LHCN-M2 (cell line): Measurements from ENCODE around the gene CCL3. TPM values are rescaled to one million over a fixed set of nuclear protein-coding genes. Genes with fewer than 3 reads are reported as not detected.
A peak's percentile ranks its signal among the peaks of the same experiment; 100 is the strongest.
"Not testable (repeated sequence)": the region's sequence is repeated elsewhere in the genome, so short reads cannot be mapped to it uniquely, and the experiment has no call there.

Experiments used
- DNase-seq: peaks from one replicate; pipeline ENCODE4 v3.0.0-alpha.2; 2012; ENCODE audit warnings: low read depth
- total RNA-seq: library from RNA; depleted of rRNA; stranded (reverse); fragments of >200 nt; gene quantifications from 2 replicates; pipeline ENCODE4 v1.2.3, GENCODE V29; 2014

The CCL3 gene
- total RNA-seq, 1 experiment from 2014 or later, result not detected

GRCh38 chr17:36086791-36087190 is 3.2 kb downstream of the CCL3 start:
- no peak for DNase-seq

DNA sequence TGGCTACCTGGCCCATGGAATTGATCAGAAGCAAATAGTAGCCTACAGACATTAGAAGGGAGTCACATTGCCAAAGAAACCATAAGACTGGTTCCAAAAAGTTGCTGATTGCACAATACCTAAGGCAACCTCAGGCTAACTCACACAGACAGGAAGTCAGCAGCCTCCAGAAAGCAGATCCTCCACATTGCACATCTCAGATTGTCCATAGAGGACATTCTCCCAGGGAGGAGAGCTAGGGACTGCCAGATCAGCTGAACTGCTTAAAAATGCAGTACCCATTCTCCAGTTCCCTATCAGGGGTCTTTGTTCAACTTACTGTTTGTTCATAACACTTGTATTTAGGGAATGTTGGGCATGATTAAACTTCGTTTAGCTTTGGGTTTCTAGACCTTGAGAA is 4.2 kb downstream of the CCL3 start:
- no peak for DNase-seq

DNA sequence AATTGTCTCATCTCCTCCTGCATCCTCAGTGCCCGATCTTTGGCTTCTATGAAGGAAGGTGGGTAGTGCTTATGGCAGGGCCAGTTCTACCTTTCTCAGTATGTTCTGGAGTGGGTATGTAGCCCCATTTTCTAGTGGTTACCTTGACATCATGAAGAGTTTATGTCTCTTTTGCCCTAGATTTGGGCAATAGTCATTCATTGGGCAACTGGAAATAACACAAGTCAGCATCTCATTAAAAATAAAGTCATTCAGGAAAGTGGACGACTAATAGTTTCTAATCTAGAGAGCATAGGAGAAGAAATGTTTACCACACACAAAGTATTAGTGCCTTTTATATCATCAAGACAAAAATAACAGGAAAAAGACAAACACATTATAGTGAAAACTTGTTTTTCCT is 6.3 kb downstream of the CCL3 start:
- not testable (repeated sequence) for DNase-seq

- DNase-seq, result peak; percentile 10
Measured at GRCh38 chr17:36082482-36083120, 7.3 kb downstream of the CCL3 start.

DNA sequence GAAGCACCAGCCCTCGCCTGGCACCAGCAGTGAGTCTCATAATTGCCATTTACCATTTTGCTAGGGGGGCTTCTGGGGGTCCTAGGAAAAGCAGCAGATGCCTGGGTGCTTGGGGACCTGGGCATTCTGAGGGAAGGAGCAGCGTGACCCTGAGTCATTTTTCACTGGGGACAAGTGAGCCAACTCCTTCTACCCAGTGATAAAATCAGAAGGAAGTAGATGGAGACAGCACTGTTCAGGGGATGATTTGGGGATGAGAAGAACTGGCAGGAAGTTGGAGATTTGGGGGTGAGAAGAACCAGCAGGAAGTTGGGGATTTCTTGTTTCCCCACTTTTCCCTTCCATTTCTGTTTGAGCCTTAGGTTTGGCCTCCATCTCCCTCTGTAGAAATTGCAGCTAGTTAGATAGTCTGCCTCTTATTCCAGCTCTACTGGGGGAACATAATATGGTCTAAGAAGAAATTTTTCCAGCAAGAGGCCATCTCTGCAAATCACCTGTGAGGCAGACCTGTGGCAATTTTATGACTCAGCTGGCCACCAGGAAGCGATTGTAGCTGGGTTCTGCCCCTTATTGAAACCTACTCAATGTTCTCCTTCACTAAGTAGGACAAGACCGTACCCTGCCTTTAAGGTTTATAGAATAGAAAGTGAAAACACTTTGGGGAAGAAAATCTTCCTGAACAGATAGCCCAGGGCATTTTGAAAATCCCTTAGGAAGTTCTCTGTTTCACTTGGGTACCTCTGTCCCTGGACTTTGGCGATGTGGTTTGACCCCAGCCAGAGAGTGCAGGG is 8.1 kb downstream of the CCL3 start:
- not testable (repeated sequence) for DNase-seq

DNA sequence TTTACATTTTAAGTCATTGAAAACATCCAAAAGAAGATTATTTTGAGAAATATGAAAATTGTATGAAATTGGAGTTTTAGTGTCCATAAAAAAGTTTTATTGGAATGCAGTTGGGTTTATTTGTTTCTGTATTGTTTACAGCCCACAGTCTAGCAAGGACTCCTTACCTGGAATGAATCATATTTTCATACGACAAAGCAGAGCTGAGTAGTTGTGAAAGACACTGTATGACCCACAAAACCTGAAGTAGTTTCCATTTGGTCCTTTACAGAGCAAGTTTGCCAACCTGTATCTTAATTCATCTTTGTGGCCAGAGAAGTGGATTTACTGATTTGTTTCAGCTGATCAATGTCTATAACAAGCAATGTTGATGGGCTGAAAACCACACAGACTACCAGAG is 15.6 kb downstream of the CCL3 start:
- DNase-seq, result no peak

DNA sequence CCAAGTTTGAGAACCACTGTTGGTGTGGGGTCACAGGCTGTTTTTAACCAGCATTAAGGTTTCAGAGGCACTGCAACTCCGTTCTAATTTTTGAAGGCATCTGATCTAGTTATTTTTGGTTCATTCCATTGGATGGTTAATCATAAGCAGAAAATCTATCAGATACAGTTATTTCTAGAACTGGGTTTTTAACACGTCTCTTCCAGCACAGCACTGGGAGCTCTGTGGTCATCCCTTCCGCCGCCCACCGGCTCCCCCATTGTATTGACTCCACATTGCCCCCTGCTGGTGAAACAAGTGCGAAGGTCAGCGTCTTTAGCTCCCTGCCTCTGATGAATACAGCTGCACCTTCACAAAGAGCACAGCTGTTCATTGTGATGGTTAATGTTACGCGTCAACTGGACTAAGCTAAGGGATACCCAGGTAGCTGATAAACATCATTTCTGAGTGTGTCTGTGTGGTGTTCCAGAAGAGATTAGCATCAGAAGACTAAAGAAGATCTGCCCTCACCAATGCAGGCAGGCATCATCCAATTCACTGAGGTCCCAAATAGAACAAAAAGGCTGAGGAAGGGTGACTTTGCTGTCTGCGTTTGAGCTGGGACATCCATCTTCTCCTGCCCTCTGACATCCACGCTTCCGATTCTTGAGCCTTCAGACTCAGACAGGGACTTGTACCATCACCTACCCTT is 17.4 kb downstream of the CCL3 start:
- peak; percentile 43 for DNase-seq

- no peak for DNase-seq
Measured at GRCh38 chr17:36071751-36072150, 18.2 kb downstream of the CCL3 start.

- DNase-seq, result no peak
Measured at GRCh38 chr17:36070427-36070826, 19.5 kb downstream of the CCL3 start.

DNA sequence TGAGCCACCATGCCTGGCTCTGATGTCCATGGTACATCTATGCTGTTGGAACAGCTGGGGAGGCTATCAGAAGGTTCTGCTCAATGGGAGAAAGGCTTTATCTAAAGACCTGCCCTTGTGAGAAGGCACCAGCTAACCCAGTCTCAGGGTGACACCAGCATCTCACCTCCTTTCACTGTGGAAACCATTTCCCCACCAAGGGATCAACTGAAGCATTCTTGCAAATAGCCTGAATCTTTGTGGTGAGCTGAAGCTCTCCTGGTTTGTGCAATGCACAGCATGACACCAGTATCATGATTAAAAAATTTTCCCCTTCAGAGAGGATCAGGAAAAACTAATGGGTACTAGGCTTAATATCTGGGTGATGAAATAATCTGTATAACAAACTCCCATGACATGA is 20.8 kb downstream of the CCL3 start:
- no peak for DNase-seq

- DNase-seq, result no peak
Measured at GRCh38 chr17:36068524-36068923, 21.4 kb downstream of the CCL3 start.

- no peak for DNase-seq
Measured at GRCh38 chr17:36066365-36066985, 23.5 kb downstream of the CCL3 start.

- DNase-seq, result no peak
Measured at GRCh38 chr17:36063786-36064541, 26.0 kb downstream of the CCL3 start, which contains the start of gene CCL18. Gene CCL18 (plus strand): TSS chr17:36064272. CDS start chr17:36064343, 71 bp downstream.

GRCh38 chr17:36060816-36061215 is 29.1 kb downstream of the CCL3 start:
- DNase-seq, result no peak

- DNase-seq, result no peak
Measured at GRCh38 chr17:36059406-36059805, 30.5 kb downstream of the CCL3 start.

- no peak for DNase-seq
Measured at GRCh38 chr17:36057911-36058310, 32.0 kb downstream of the CCL3 start.

DNA sequence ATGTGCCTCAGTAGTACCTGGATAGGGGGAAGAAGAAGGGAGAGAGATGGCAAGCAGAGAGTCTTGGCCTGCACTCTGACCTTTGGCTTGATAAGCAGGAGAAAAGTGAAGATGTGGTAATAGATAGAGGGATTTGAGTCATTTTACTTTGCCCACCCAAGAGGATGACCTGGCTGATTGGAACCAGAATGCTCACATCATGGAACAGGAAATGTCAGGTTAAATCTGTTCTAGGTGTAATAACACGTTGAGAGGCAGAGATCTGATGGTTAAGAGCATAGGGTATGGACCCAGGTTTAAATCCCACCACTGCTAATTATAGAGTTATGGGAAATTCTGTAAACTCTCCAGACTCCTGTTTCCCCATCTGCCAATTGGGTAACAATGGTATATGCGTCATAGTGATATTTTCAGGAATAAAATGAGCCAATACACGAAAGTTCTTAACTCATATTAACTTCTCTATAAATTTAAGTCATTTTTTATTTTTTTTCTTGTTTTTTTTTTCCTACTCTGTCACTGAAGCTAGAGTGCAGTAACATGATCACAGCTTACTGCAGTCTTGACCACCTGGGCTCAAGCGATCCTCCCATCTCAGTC is 33.9 kb downstream of the CCL3 start:
- no peak for DNase-seq

DNA sequence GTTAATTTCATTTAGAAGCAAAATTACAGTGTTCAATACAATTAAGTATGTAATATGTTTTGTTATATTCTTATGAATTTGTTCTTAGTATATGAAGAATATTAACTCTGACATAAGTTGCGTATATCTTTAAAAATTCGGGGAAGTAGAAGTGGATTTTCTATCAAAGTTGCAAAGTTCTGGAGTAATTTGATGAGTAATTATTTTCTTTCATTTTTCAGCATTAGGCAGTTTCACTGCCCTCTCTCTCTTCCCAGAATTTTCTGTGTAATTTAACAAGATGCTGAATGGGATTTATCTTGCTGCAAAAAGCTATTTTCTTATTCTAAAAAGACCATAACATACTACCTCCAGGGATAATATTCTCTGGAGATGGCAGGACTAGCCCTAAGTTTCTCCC is 34.8 kb downstream of the CCL3 start:
- no peak for DNase-seq

DNA sequence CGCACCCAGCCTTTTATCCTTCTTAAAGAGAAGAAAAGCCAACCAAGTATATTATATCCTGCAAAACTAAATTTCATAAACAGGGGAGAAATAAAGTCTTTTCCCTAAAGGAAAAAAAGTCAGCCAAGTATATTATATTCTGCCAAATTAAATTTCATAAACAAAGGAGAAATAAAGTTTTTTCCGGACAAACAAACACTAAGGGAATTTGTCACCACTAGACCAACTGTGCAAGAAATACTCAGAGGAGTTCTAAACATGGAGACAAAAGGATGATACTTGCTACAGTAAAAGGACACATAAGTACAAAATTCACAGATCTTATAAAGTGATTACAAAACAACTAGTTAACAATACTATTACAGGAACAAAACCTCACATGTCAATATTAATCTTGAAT is 40.3 kb downstream of the CCL3 start:
- DNase-seq, result no peak

DNA sequence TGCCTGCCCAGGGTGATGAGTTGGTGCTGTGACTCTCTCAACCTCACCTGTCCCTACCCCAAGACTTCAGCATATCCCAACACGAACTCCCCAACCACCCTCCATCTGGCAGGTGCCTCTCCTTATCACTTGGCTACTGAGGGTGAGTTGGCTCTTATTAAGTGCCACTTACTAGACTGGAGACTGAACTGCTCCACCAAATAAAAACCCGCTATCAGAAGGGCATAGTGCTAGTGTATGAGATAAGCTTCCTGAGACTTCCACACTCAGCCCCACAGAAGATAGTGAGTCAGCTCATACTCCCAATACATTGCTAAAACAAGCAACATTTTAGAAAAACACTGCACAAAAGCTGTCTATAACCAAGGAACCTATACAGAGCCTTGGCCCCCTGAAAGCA is 41.9 kb downstream of the CCL3 start:
- no peak for DNase-seq
